MM.1S (cell line): Measurements from ENCODE around the gene ANKMY1.

ENCODE experiments used
- CTCF ChIP-seq: fragments of 300-600 bp; sonication (generic); IDR thresholded peaks from 2 replicates; pipeline ENCODE4 v1.5.1; 2016; ENCODE audit warnings: antibody characterized with exemption, low read length, mixed read lengths
- EZH2 ChIP-seq: fragments of 300-600 bp; sonication (generic); optimal IDR thresholded peaks from 2 replicates; pipeline ENCODE3; 2017; ENCODE audit warnings: low read depth, mild to moderate bottlenecking, antibody characterized with exemption, low read length, mixed read lengths

GRCh38 chr2:240559286-240559685 is 1.5 kb upstream of the ANKMY1 start:
- TF ChIP-seq CTCF (no peak), EZH2 (no peak)
